HG02588 (cell line): Measurements from ENCODE around the gene SMARCA4.

Source experiments
- ATAC-seq: cut with Tn5 transposase; IDR thresholded peaks from one replicate; pipeline ENCODE4 v1.9.1; 2021; ENCODE audit warnings: mild to moderate bottlenecking, moderate library complexity; ENCODE audit not compliant: unreplicated experiment

Gene SMARCA4

DNA sequence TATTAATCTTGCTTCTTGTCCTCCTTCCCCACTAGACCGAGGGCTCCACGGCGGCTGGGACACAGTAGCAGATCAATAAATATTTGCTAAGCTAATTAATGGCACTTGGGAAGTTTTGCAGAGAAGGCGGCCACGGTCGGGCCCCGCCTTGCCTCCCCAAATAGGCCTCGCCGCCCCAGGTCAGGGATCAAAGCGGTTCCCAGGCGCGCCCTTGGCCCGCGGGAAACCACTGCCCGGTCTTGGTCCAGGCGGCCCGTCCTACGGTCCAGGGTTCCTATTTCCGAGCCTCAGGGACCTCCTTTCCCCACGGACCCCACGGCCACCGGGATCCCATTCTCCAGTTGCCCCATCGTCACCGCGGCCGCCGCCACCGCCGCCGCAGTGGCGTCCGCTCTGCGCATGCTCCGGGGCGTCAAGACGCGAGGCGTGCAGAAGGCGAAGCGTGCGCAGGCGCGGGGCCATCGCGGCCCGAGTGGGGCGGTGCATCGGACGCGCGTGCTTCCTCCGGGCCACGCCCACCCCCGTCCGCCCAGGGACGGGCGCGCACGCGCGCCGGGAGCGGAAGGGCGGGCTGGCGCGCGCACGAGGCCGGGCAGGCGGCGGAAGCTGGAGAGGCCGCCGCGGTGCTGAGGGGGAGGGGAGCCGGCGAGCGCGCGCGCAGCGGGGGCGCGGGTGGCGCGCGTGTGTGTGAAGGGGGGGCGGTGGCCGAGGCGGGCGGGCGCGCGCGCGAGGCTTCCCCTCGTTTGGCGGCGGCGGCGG is at the start of gene SMARCA4:
TSS of gene SMARCA4 (plus strand) at position 717 of the 759 bp plus-strand sequence. CDS start 23,122 bp downstream, outside the sequence.
- ATAC-seq, result peak; percentile 74

DNA sequence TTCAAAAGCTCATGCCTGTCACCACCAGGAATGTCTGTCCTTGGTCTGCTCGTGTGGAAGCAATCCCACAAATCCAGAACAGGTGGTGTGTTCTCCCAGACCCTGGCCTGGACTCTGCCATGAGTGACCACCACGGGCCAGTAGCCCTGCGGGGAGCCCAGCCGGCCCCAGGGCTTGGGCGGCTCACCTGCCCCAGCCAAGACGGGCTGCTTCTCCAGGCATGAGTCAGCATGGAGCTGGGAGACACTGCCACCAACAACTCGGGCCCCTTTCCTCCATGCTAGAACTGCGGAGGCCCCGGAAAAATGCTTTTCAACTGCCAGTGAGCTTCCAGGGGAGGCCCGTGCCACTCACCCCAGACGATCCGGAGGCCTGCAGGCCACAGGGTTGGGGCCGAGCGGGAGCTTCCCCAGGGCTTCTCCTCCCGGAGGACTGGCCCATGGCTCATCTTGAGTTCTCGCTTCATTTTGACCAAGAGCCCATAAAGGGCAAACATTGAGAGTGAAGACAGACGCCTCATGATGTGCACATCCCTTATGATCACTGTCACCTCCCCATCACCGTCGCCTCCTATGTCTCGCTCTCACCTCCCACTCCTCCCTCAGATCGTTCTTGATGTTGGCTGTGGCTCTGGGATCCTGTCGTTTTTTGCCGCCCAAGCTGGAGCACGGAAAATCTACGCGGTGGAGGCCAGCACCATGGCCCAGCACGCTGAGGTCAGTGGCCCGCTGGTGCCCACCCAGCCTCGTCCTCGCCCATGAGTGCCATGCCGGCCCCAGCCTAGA is 49.1 kb upstream of the SMARCA4 start:
- no peak for ATAC-seq

DNA sequence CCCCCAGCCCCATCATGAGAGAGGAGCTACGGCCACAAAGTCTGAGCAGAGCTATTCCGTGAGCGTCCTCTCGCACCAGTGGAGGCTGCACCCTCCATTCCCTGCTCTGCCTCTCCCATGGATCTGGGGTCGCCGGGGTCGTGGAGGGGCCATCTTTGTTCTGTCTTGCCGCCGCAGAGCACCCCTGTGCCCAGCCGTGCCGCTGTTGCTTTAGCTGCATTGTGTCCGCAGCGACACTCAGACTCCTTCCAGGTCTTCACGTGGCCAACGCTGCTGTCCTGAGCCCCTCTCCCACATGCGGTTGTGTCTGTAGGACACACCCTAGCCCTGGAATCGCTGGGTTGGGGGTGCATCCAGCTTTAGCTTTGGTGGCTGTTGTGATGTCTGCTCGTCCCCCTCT is 48.2 kb upstream of the SMARCA4 start:
- ATAC-seq, result no peak

DNA sequence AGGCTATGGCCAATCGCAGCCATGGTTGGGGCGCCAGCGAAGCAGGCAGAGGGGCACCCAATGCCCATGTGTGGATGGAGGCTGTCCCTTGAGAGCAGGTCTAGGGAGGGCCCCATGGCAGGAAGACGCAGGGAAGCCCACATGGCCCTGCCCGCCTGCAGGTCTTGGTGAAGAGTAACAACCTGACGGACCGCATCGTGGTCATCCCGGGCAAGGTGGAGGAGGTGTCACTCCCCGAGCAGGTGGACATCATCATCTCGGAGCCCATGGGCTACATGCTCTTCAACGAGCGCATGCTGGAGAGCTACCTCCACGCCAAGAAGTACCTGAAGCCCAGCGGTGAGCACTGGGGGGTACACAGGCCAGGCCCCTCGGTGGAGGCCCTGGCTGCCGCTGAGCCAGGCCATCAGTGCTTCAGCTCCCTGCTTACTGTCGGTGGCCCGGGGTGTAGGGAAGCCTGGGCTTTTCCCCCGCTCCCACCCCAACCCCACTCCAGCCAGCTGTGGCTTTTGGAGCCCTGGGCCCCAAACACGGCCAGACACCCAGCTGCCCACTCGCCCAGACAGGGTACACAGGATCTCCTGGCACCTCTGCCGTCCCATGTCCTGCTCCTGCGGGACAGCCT is 47.0 kb upstream of the SMARCA4 start:
- ATAC-seq, result no peak

DNA sequence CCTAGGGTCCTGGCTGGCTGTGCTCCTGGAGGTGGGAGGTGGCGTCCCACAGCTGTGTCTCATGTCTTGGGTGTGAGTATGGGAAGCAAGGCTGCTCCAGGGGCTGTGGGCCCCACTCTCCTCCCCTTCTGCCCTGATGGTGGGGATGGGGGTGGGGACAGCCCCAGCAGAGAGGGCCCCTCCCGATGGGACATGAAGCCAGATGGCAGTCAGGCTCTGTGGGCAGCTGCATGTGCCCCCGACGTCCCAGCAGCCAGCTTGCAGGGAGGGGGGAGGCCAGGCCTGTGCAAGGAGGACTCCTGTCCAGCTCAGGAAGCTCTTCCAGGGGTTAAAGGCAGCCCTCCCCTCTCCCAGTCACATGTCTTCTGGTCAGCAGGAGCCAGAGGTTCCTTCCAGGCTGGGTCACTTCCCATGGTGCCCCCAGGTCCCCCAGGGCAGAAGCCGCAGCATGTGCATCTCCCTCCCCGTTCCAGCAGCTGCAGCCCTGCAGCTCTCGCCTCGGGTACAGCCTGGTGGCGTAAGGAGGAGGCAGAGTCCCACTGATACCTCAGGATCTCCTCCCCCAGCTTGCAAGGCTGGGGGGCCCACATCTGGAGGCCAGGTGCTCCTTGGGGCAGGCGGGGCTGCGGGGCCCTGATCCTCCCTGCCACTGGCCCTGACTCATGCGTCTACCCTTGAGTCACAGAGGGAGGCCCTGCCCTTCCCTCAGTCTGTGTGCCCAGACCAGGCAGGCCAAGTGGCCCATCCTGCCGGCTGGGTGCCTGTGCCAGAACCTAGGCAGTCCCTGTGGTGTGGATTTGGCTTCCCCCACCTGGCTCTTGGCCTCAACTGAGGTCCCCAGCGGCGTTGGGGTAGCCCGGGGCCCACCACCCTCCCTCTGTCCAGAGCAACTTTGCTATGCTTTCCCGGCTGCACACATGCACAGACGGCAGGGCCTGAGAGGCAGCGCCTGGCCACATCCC is 45.4 kb upstream of the SMARCA4 start:
- no peak for ATAC-seq

DNA sequence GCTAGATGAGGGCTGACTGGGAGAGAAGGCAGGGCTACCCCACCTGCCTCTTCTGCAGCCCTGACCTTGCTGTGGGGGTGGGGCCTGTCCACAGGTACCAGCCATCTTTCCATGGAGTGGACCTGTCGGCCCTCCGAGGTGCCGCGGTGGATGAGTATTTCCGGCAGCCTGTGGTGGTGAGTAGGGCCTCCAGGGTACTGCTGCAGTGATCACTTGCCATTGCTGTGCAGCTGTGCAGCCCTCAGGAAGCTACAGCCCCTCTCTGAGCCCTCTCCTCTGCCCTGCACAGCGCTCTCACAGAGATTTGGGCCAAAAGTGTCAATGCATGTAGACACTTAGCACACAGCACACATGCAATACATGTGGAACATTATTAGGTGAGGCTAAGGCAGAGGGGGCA is 44.2 kb upstream of the SMARCA4 start:
- no peak for ATAC-seq

DNA sequence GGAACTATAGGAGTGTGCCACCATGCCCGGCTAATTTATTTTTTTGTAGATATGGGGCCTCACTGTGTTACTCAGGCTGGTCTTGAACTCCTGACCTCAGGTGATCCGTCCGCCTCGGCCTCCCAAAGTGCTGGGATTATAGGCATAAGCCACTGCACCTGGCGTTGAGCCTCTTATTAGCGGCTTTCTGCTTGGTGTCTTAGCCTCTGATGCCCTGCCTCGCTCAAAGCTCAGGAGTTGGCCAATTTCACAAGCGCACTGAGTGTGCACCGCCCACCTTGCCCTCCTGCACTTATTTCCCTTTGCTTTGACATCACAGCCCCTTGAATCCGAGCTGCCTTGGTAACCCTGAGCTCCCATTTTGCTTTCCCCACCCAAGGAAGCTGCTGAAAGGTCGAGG is 42.5 kb upstream of the SMARCA4 start:
- no peak for ATAC-seq

DNA sequence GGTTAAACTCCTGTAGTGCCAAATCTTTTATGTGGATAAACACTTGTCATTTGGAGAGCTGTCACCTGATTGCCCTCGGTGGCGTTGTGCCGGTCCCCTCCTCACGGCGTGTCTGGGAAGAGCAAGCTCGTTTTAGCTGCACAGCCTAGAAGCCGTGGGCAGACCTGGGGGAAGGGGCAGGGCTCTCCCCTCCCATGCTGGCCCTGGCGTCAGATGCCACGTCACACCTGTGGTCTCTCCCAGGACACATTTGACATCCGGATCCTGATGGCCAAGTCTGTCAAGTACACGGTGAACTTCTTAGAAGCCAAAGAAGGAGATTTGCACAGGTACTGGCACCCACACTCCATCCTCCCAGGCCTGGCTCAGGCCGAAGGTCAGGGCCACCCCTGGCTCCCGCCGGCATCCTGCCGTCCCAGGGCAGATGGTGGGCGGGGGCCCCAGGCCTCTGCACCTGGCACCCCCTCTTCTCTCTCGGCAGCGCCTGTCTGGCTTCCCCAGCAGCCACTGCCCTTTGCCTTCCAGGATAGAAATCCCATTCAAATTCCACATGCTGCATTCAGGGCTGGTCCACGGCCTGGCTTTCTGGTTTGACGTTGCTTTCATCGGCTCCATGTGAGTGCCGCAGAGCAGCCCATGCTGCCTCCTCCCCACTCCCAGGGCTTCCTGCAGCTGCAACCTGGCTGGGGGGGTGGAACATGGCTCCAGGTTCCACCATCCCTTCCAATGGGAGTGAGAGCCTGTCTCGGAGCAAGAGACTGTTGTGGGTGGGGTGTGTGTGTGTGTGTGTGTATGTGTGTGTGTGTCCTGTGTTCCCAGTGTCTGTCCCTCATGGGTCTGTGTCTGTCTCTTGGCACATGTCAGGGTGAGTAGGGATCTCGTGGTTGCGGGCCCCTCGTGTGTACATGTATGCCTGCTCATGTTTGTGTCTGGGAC is 41.2 kb upstream of the SMARCA4 start:
- ATAC-seq, result no peak

DNA sequence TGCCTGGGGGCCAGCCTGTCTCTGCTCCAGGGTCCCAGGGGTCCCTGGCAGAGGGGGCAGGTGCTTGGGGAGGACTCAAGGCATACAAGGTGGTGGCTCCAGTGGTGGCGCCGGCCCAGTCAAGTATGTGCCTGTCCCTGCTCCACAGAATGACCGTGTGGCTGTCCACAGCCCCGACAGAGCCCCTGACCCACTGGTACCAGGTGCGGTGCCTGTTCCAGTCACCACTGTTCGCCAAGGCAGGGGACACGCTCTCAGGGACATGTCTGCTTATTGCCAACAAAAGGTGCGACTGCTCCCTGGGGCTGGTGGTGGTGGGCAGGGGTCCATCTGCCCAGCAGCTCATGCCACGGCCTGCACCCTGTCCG is 40.6 kb upstream of the SMARCA4 start:
- ATAC-seq, result no peak

DNA sequence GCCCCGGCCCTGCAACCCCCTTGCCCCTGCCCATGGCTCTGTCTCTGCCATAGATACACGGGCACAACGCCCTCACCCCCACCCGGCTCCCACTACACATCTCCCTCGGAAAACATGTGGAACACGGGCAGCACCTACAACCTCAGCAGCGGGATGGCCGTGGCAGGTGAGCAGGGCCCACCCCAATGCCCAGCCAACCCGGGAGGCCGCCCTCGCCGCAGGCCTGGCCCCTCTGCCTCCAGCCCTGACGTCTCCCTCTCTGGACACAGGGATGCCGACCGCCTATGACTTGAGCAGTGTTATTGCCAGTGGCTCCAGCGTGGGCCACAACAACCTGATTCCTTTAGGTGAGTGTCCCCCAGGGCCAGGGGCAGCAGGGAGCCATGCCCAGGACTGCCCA is 40.0 kb upstream of the SMARCA4 start:
- no peak for ATAC-seq

DNA sequence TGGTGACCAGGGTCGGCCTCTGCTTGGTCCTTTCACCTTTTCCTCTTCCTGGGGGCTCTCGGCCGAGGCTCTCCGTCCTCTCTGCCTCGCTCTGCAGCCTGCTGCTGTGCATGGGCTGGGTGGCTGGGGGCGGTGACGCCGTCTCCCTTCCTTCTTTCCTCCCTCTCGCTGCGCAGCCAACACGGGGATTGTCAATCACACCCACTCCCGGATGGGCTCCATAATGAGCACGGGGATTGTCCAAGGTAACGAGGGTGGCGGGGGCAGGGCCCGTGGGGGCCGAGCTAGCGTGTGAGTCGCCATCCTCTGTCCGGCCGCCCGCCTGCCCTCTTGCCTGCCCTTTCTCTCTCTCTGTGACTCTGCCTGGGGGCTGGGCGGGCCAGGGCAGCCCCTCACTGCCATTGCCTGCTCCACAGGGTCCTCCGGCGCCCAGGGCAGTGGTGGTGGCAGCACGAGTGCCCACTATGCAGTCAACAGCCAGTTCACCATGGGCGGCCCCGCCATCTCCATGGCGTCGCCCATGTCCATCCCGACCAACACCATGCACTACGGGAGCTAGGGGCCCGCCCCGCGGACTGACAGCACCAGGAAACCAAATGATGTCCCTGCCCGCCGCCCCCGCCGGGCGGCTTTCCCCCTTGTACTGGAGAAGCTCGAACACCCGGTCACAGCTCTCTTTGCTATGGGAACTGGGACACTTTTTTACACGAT is 39.5 kb upstream of the SMARCA4 start:
- ATAC-seq, result no peak

DNA sequence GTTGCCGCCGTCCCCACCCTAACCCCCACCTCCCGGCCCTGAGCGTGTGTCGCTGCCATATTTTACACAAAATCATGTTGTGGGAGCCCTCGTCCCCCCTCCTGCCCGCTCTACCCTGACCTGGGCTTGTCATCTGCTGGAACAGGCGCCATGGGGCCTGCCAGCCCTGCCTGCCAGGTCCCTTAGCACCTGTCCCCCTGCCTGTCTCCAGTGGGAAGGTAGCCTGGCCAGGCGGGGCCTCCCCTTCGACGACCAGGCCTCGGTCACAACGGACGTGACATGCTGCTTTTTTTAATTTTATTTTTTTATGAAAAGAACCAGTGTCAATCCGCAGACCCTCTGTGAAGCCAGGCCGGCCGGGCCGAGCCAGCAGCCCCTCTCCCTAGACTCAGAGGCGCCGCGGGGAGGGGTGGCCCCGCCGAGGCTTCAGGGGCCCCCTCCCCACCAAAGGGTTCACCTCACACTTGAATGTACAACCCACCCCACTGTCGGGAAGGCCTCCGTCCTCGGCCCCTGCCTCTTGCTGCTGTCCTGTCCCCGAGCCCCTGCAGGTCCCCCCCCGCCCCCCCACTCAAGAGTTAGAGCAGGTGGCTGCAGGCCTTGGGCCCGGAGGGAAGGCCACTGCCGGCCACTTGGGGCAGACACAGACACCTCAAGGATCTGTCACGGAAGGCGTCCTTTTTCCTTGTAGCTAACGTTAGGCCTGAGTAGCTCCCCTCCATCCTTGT is 38.8 kb upstream of the SMARCA4 start:
- no peak for ATAC-seq

DNA sequence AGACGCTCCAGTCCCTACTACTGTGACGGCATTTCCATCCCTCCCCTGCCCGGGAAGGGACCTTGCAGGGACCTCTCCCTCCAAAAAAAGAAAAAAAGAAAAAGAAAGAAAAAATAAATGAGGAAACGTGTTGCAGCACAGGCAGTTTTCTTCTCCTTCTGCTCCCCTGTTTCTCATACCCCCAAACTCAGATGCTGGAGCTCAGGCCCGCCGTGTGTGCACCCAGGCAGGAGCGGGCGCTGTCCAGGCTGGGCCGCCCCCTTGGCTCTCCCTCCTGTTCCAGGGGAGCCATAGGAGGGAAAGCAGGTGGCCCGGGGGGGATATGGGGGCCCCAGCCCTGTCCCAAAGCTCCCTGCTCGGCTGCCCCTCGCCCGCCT is 38.2 kb upstream of the SMARCA4 start:
- ATAC-seq, result no peak

DNA sequence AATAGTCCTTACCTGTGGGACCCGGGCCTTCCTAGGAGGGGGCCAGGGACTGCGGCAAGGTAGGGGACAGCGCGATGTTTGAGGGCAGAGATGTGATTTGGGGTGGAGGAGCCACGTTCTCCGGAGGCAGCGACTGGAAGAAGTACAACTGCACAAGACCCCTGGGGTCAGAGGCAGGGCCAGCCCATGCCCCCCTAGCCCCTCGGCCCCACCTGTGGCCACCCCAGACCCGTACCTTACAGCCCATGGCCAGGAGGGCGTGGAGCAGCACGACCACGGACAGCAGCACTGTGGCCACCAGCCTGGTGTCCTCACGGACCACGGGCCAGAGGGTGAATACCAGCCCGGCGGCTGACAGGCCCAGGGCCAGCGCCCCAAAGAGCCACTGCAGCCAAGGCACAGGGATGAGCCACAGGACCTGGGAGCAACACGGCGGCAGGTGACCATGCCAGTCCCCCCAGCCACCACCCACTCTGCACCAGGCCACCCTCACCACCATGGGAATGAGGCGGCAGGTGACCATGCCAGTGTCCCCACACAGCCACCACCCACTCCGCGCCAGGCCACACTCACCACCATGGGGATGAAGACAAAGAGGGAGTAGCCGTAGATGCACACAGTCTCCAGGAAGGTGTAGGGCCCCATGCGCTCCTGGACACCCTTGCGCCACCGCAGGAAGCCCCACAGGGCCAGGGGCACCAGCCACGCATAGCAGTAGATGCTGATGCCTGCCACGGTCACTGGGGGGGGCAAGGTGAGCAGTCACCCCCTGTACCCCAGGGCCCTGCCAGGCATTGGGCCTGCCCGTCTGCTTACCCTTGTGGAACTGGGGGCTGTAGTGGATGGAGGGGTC is 37.3 kb upstream of the SMARCA4 start:
- ATAC-seq, result no peak

DNA sequence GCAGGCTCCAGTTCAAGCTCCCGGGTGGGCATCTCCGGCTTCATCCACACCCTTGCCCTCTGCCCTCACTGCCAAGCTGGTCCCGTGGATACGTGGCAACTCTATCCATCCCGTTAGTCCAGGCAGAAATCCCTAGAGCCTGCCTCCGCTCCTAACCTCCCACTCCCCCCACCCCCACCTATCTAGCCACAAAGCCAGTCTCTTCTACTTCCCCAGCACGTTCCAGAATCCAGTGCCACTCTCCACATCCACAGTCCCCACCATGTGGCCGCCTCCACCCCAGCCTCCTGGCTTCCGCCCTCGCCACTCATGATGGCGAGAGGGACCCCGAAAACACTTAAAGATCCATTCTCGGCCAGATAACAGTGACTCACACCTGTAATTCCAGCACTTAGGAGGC is 36.2 kb upstream of the SMARCA4 start:
- ATAC-seq, result no peak

DNA sequence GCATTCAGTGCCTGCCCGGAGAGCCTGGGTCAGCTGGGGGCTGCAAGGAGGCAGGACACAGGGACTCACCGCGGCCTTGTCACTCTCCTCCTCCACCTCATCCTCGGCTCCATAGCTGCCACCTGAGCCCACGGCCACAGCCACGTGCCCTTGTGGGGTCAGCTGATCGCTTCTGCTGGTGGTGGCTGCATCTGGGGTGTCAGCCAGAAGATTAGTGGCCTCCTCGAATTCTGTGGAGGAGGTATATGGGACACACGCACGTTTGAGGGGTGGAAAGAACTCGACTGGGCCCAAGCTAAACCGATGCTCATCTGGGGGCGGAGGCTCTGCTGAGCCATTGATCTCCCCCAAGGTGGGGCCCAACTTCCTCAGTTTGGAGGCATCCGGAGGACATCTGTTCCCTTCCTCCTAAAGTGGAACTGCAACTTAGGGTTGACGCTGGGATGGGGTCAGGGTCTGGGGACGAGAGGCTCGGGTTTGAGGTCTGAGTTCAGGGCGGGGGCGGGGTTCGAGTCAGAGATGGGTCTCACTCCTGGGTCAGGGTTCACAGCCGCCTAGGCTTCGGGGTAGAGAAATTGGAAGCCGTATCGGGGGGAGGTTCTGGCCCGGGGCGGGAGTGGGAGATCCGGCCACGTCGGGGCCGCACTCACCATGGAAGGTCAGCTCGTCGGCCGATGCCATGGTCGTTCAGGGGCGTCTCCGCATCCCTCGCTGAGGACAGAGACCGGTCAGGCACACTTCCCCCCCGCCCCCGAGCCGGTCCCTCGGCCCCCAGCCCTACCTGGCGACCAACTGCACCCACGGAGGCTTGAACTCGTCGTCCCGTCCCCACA is 32.9 kb upstream of the SMARCA4 start:
- ATAC-seq, result no peak
